ENCODE results near the gene GPR152. TPM values are rescaled to one million over a fixed set of nuclear protein-coding genes. Genes with fewer than 3 reads are reported as not detected.

GPR152 gene
- polyA plus RNA-seq, 2 of the 4 experiments (the other 2 are of a cell fraction) = not detected

- FAIRE-seq = no peak
These were observed 38.9 kb upstream of the GPR152 start for GRCh38 chr11:67491276-67492068.

GRCh38 chr11:67490727-67491065, 38.2 kb upstream of the GPR152 start:
- Histone ChIP-seq H3K4me1 (no peaks in the 10 kb centered on the region), H3K9me3 (no peaks in the 10 kb centered on the region), H3K4me2 (no peak overlapping the region), H3K4me3 (no peak overlapping the region), H3K27ac (no peak overlapping the region)
- no peak for TF ChIP-seq ZNF302 (CRISPR knock-in tag; IDR thresholded peaks at IDR 0.05)
- TF ChIP-seq POLR2AphosphoS2 (conservative IDR thresholded peaks at IDR 0.05; ENCODE audit: low read length) = 0 out of 2 replicates have a peak, but pooled peaks have one; percentile 14
- ATAC-seq (peak in 1 of 2 experiments; percentile 3; a peak in 4 of 6 replicates), FAIRE-seq (no peak), DNase-seq (ENCODE audit: low read depth in 1 of 2, low spot score in 1 of 2) (no peak)
- CTCF ChIA-PET = interaction anchor here (1.0 to 2.8 kb wide), 4 partner anchors 52 to 145 kb away, joined by 3 to 10 read pairs (median 4); partner anchors contain the start of gene PPP1CA
- POLR2A ChIA-PET = interaction anchor here (1.3 kb wide), 1 partner anchor 8 kb away, joined by 5 read pairs; the partner anchor contains the start of gene AIP
- 89% methylated on average over 10 of the region's 15 CpGs for WGBS (ENCODE audit: missing lambda C conversion rate)

More at GRCh38 chr11:67491276-67492068, 38.9 kb upstream of the GPR152 start:
- ChIA-PET POLR2A (interaction anchor here (1.3 kb wide), 1 partner anchor 9 kb away, joined by 5 read pairs; the partner anchor contains the start of gene AIP), CTCF (interaction anchor here (0.5 to 2.8 kb wide), 10 partner anchors 10 to 580 kb away, joined by 3 to 10 read pairs (median 3); partner anchors contain the start of genes GSTP1, PPP1CA and TMEM134)
- no peak for TF ChIP-seq TFCP2L1 (CRISPR knock-in tag; IDR thresholded peaks at IDR 0.05)
- no peak for TF ChIP-seq FOXS1 (CRISPR knock-in tag; IDR thresholded peaks at IDR 0.05)
- TF ChIP-seq PBX3 (IDR thresholded peaks at IDR 0.05) = no peak
- TF ChIP-seq MYC (IDR thresholded peaks at IDR 0.05; ENCODE audit: borderline replicate concordance, low read length) = no peak
- TF ChIP-seq SMC3 (IDR thresholded peaks at IDR 0.05) = no peak
- TF ChIP-seq ZSCAN20 (CRISPR knock-in tag; IDR thresholded peaks at IDR 0.05) = no peak
- TF ChIP-seq RCOR1 (IDR thresholded peaks at IDR 0.05; ENCODE audit: low read depth, low read length) = no peak
- Histone ChIP-seq H3K4me3 (no peak overlapping the region), H3K4me1 (no peaks in the 10 kb centered on the region), H3K4me2 (no peak overlapping the region), H3K27ac (no peak overlapping the region), H3K9me3 (no peaks in the 10 kb centered on the region)
- no peak for ATAC-seq
- no peak for DNase-seq (ENCODE audit: low read depth in 1 of 2, low spot score in 1 of 2)
- 87% methylated on average over 18 of the region's 24 CpGs for WGBS (ENCODE audit: missing lambda C conversion rate)

GRCh38 chr11:67489885-67490726, 37.6 kb upstream of the GPR152 start:
- no peak overlapping the region for H3K27ac ChIP-seq
- H3K4me2 ChIP-seq = no peak overlapping the region
- DNase-seq (ENCODE audit: low read depth in 1 of 2, low spot score in 1 of 2) = no peak
- ChIA-PET POLR2A (no interaction called here), CTCF (interaction anchor here (1.0 to 2.6 kb wide), 3 partner anchors 51 to 139 kb away, joined by 3 to 7 read pairs (median 4); no protein-coding TSS in a partner anchor)
- no peak for FAIRE-seq
- no peak overlapping the region for H3K4me3 ChIP-seq
- peak; percentile 25 to 40; a peak in 5 of 6 replicates for ATAC-seq
- no peaks in the 10 kb centered on the region for H3K9me3 ChIP-seq
- 90% methylated on average over 21 of the region's 23 CpGs for WGBS (ENCODE audit: missing lambda C conversion rate)
- TF ChIP-seq POLR2AphosphoS2 (conservative IDR thresholded peaks at IDR 0.05; ENCODE audit: low read length) (peak; percentile 59; the same call in 1 of the 2 replicates), HDAC2 (IDR thresholded peaks at IDR 0.05) (no peak)
- H3K4me1 ChIP-seq = no peaks in the 10 kb centered on the region

- ChIA-PET CTCF (interaction anchor here (1.3 to 2.6 kb wide), 3 partner anchors 19 to 138 kb away, joined by 4 to 7 read pairs (median 6); no protein-coding TSS in a partner anchor), POLR2A (no interaction called here)
- Histone ChIP-seq H3K4me2 (no peak overlapping the region), H3K27ac (no peak overlapping the region), H3K4me1 (no peaks in the 10 kb centered on the region), H3K9me3 (no peaks in the 10 kb centered on the region), H3K4me3 (no peak overlapping the region)
- FAIRE-seq = no peak
- no peak for ATAC-seq
- TF ChIP-seq ZC3H11A (IDR thresholded peaks at IDR 0.05) = no peak
- TF ChIP-seq POLR2AphosphoS2 (conservative IDR thresholded peaks at IDR 0.05; ENCODE audit: low read length) = no peak
- TF ChIP-seq HOXB13 (CRISPR knock-in tag; IDR thresholded peaks at IDR 0.05; ENCODE audit: low read depth) = no peak
- no peak for TF ChIP-seq CBX8 (IDR thresholded peaks at IDR 0.05)
- TF ChIP-seq EHMT2 (IDR thresholded peaks at IDR 0.05; ENCODE audit: low read depth) = no peak
- no peak for TF ChIP-seq GATA3 (IDR thresholded peaks at IDR 0.05; ENCODE audit: borderline replicate concordance)
- TF ChIP-seq USF2 (IDR thresholded peaks at IDR 0.05) = no peak
- no peak for TF ChIP-seq ESRRA (IDR thresholded peaks at IDR 0.05; ENCODE audit: borderline replicate concordance, low read length)
- TF ChIP-seq FOXS1 (CRISPR knock-in tag; IDR thresholded peaks at IDR 0.05) = no peak
- no peak for TF ChIP-seq BCL3 (IDR thresholded peaks at IDR 0.05)
- TF ChIP-seq RNF2 (IDR thresholded peaks at IDR 0.05; ENCODE audit: borderline replicate concordance, low read depth) = no peak
- no peak for DNase-seq (ENCODE audit: low read depth in 1 of 2, low spot score in 1 of 2)
- WGBS (ENCODE audit: missing lambda C conversion rate) = 86% methylated on average over 12 of the region's 25 CpGs
These were observed 36.8 kb upstream of the GPR152 start for GRCh38 chr11:67489203-67489884.

Data from A549 (cell line).